ENCODE measurements around the gene FBH1. TPM values are rescaled to one million over a fixed set of nuclear protein-coding genes. Genes with fewer than 3 reads are reported as not detected.
A peak's percentile ranks its signal among the peaks of the same experiment; 100 is the strongest.

FBH1 gene
- total and polyA plus RNA-seq, 4 donors: 52.8 to 95.5 (median 65.8) TPM

DNA sequence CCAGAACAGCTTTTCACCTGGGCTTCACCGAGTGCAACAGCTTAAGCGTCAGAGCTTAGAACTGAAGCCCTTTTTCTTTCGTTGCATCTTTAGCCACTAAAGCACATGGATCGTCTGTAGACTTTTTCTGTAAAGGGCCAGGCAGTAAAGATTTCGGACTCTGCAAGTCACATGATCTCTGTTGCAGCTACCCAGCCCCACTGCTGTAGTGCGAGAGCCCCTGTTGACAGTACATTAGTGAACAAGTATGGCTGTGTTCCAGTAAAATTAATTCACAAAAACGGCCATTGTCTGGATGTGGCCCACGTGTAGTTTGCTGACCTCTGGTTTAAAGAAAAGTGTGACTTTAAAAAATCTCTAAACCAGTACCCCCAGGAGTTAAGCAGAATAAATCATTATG is 39.4 kb downstream of the FBH1 start:
- Histone ChIP-seq H3K4me3 (ENCODE audit: low read depth, low read length) (no peak overlapping the region), H3K9me3 (ENCODE audit: control insufficient read depth, insufficient read depth, low read length) (no peaks in the 10 kb centered on the region), H3K27ac (ENCODE audit: low read depth, low read length) (no peak overlapping the region), H3K4me1 (ENCODE audit: control insufficient read depth, insufficient read depth, low read length) (no peaks in the 10 kb centered on the region), H3K36me3 (ENCODE audit: control insufficient read depth, insufficient read depth, low read length) (peaks cover 70% of the 10 kb centered on the region), H3K27me3 (ENCODE audit: control insufficient read depth, insufficient read depth, low read length) (no peaks in the 10 kb centered on the region)
- WGBS (ENCODE audit: insufficient coverage): 87% methylated on average over 4 of the region's 8 CpGs
- no peak for DNase-seq (ENCODE audit: low read depth in 4 of 6, low spot score in 6 of 6)

DNA sequence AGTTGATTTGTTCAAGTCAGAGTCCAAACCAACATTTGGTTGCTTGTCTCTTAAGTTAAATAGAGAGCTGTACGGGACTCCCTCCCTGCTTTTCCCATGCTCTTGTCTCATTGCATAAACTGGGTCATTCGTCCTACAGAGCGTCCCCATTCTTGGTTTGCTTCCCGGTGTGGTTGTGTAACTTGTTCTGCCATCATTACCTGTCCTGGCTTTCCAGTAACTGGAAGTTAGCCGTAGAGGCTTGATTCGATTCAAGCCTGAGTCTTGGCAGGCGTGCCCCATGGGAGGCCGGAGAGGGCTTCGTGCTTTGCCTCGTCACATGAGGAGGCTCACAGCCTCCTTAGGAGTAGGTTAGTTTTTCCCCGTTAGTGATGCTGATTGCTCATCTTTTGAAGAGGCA is 40.2 kb downstream of the FBH1 start:
- no peaks in the 10 kb centered on the region for H3K27me3 ChIP-seq (ENCODE audit: control insufficient read depth, insufficient read depth, low read length)
- H3K4me3 ChIP-seq (ENCODE audit: low read depth, low read length): no peak overlapping the region
- no peaks in the 10 kb centered on the region for H3K9me3 ChIP-seq (ENCODE audit: control insufficient read depth, insufficient read depth, low read length)
- 93% methylated on average over 11 of the region's 11 CpGs for WGBS (ENCODE audit: insufficient coverage)
- no peak for DNase-seq (ENCODE audit: low read depth in 4 of 6, low spot score in 6 of 6)
- peaks cover 65% of the 10 kb centered on the region for H3K36me3 ChIP-seq (ENCODE audit: control insufficient read depth, insufficient read depth, low read length)
- no peaks in the 10 kb centered on the region for H3K4me1 ChIP-seq (ENCODE audit: control insufficient read depth, insufficient read depth, low read length)
- no peak overlapping the region for H3K27ac ChIP-seq (ENCODE audit: low read depth, low read length)

DNA sequence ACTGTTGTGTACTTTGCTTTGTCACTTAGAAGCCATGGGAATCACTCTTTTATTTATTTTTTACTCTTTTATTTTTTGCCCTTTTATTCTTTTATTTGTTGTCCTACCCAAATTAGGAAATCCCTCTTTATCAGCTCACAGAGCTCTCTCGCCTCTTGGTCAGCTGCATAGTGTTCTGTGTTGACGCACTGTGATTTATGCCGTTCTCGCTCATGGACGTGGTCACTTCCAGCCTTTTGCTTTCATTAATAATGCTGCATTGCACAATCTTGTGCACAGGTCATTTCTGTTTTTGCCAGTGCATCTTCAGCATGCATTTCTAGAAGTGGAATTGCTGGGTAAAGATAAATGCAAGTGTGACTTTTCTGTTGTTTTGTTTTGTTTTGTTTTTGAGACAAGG is 42.3 kb downstream of the FBH1 start:
- 76% methylated on average over 5 of the region's 5 CpGs for WGBS (ENCODE audit: insufficient coverage)
- no peak for DNase-seq (ENCODE audit: low read depth in 4 of 6, low spot score in 6 of 6)
- no peaks in the 10 kb centered on the region for H3K9me3 ChIP-seq (ENCODE audit: control insufficient read depth, insufficient read depth, low read length)
- peaks cover 67% of the 10 kb centered on the region for H3K36me3 ChIP-seq (ENCODE audit: control insufficient read depth, insufficient read depth, low read length)
- H3K4me1 ChIP-seq (ENCODE audit: control insufficient read depth, insufficient read depth, low read length): no peaks in the 10 kb centered on the region
- no peaks in the 10 kb centered on the region for H3K27me3 ChIP-seq (ENCODE audit: control insufficient read depth, insufficient read depth, low read length)
- no peak overlapping the region for H3K4me3 ChIP-seq (ENCODE audit: low read depth, low read length)
- H3K27ac ChIP-seq (ENCODE audit: low read depth, low read length): no peak overlapping the region

DNA sequence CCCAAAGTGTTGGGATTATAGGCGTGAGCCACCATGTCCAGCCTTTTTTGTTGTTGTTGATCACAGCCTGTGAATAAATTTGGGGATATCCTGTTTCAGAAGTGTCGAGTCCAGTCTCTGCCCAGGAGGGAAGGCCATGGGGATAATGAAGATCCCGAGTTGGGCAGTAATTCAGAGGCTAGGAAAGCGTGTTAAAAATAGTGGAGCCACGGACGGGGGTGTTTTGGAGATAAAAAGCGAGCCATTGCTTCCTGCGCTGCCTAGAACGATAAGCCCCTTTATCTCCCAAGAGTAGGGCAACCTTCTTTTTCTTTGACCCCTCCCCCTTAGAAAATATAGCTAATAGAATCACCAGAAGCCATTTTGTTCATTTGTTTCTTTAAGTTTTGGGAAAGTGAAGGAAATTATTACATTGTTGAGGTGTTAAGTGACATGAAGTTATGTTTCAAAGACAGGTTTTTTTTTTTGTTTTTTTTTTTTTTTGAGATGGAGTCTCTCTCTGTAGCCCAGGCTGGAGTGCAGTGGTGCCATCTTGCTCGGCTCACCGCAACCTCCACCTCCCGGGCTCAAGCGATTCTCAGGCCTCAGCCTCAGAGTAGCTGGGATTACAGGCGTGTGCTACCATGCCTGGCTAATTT is 44.0 kb downstream of the FBH1 start:
- Histone ChIP-seq H3K36me3 (ENCODE audit: control insufficient read depth, insufficient read depth, low read length) (peaks cover 64% of the 10 kb centered on the region), H3K4me1 (ENCODE audit: control insufficient read depth, insufficient read depth, low read length) (no peaks in the 10 kb centered on the region), H3K27me3 (ENCODE audit: control insufficient read depth, insufficient read depth, low read length) (no peaks in the 10 kb centered on the region), H3K9me3 (ENCODE audit: control insufficient read depth, insufficient read depth, low read length) (no peaks in the 10 kb centered on the region), H3K27ac (ENCODE audit: low read depth, low read length) (no peak overlapping the region), H3K4me3 (ENCODE audit: low read depth, low read length) (no peak overlapping the region)
- WGBS (ENCODE audit: insufficient coverage): 91% methylated on average over 10 of the region's 14 CpGs
- no peak for DNase-seq (ENCODE audit: low read depth in 4 of 6, low spot score in 6 of 6)

- Histone ChIP-seq H3K4me1 (ENCODE audit: control insufficient read depth, insufficient read depth, low read length) (no peaks in the 10 kb centered on the region), H3K27ac (ENCODE audit: low read depth, low read length) (no peak overlapping the region), H3K36me3 (ENCODE audit: control insufficient read depth, insufficient read depth, low read length) (peaks cover 63% of the 10 kb centered on the region), H3K9me3 (ENCODE audit: control insufficient read depth, insufficient read depth, low read length) (no peaks in the 10 kb centered on the region), H3K27me3 (ENCODE audit: control insufficient read depth, insufficient read depth, low read length) (no peaks in the 10 kb centered on the region), H3K4me3 (ENCODE audit: low read depth, low read length) (no peak overlapping the region)
- DNase-seq (ENCODE audit: low read depth in 4 of 6, low spot score in 6 of 6): no peak
- 93% methylated on average over 10 of the region's 10 CpGs for WGBS (ENCODE audit: insufficient coverage)
These were observed 45.6 kb downstream of the FBH1 start for GRCh38 chr10:5935628-5936027.

DNA sequence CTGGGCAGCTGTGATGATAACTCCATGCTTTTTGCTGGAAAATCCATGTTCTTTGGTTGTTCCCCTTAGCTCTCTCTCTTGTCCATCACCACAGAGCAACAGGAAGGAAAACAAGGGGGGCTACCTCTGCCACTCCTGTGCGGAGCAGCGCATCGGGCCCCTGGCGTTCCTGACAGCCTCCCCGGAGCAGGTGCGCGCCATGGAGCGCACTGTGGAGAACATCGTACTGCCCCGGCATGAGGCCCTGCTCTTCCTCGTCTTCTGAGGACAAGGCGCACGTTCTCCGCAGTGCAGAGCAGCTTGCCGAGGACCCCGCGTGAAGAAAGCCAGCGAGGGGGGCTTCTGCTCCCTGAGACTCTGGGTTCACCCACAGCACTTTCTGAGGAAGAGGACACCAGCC is 47.0 kb downstream of the FBH1 start:
- DNase-seq (ENCODE audit: low read depth in 4 of 6, low spot score in 6 of 6): no peak
- WGBS (ENCODE audit: insufficient coverage): 97% methylated on average over 18 of the region's 18 CpGs
- Histone ChIP-seq H3K4me1 (ENCODE audit: control insufficient read depth, insufficient read depth, low read length) (peaks cover 5% of the 10 kb centered on the region), H3K4me3 (ENCODE audit: low read depth, low read length) (no peak overlapping the region), H3K27me3 (ENCODE audit: control insufficient read depth, insufficient read depth, low read length) (no peaks in the 10 kb centered on the region), H3K9me3 (ENCODE audit: control insufficient read depth, insufficient read depth, low read length) (no peaks in the 10 kb centered on the region), H3K36me3 (ENCODE audit: control insufficient read depth, insufficient read depth, low read length) (peaks cover 53% of the 10 kb centered on the region), H3K27ac (ENCODE audit: low read depth, low read length) (no peak overlapping the region)

DNA sequence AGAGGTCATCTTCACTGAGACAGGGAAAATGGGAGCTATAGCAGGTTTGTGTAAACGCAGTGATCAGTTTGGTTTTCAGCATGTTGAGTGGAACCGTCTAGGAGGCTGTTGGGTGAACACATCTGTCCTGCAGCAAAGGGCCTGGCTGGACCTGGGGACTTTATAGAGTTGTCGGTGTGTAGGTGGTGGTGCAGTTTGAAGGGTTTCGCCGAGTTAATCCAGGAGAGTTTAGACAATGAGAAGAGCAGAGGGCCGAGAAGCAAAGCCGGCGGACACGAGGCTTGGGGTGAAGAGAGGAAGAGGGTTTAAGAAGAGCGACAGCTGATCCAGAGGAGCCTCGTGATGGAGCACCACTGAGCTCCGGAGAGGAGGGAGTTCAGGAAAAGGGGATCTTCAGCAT is 48.2 kb downstream of the FBH1 start:
- 96% methylated on average over 12 of the region's 12 CpGs for WGBS (ENCODE audit: insufficient coverage)
- DNase-seq (ENCODE audit: low read depth in 4 of 6, low spot score in 6 of 6): no peak
- H3K9me3 ChIP-seq (ENCODE audit: control insufficient read depth, insufficient read depth, low read length): no peaks in the 10 kb centered on the region
- H3K4me1 ChIP-seq (ENCODE audit: control insufficient read depth, insufficient read depth, low read length): peaks cover 14% of the 10 kb centered on the region
- H3K36me3 ChIP-seq (ENCODE audit: control insufficient read depth, insufficient read depth, low read length): peaks cover 44% of the 10 kb centered on the region
- no peak overlapping the region for H3K4me3 ChIP-seq (ENCODE audit: low read depth, low read length)
- H3K27ac ChIP-seq (ENCODE audit: low read depth, low read length): no peak overlapping the region
- no peaks in the 10 kb centered on the region for H3K27me3 ChIP-seq (ENCODE audit: control insufficient read depth, insufficient read depth, low read length)

- DNase-seq (ENCODE audit: low read depth in 4 of 6, low spot score in 6 of 6): no peak
- no peaks in the 10 kb centered on the region for H3K27me3 ChIP-seq (ENCODE audit: control insufficient read depth, insufficient read depth, low read length)
- no peaks in the 10 kb centered on the region for H3K9me3 ChIP-seq (ENCODE audit: control insufficient read depth, insufficient read depth, low read length)
- 82% methylated on average over 6 of the region's 6 CpGs for WGBS (ENCODE audit: insufficient coverage)
- no peak overlapping the region for H3K4me3 ChIP-seq (ENCODE audit: low read depth, low read length)
- H3K4me1 ChIP-seq (ENCODE audit: control insufficient read depth, insufficient read depth, low read length): peaks cover 30% of the 10 kb centered on the region
- no peak overlapping the region for H3K27ac ChIP-seq (ENCODE audit: low read depth, low read length)
- peaks cover 28% of the 10 kb centered on the region for H3K36me3 ChIP-seq (ENCODE audit: control insufficient read depth, insufficient read depth, low read length)
These were observed 50.8 kb downstream of the FBH1 start for GRCh38 chr10:5940807-5941218.

GRCh38 chr10:5941579-5941978 is 51.5 kb downstream of the FBH1 start:
- peak in 1 of 6 donors; percentile 9 for DNase-seq (ENCODE audit: low read depth in 4 of 6, low spot score in 6 of 6)
- Histone ChIP-seq H3K4me3 (ENCODE audit: low read depth, low read length) (no peak overlapping the region), H3K27ac (ENCODE audit: low read depth, low read length) (no peak overlapping the region), H3K9me3 (ENCODE audit: control insufficient read depth, insufficient read depth, low read length) (no peaks in the 10 kb centered on the region), H3K36me3 (ENCODE audit: control insufficient read depth, insufficient read depth, low read length) (peaks cover 22% of the 10 kb centered on the region), H3K4me1 (ENCODE audit: control insufficient read depth, insufficient read depth, low read length) (peaks cover 30% of the 10 kb centered on the region), H3K27me3 (ENCODE audit: control insufficient read depth, insufficient read depth, low read length) (no peaks in the 10 kb centered on the region)
- WGBS (ENCODE audit: insufficient coverage): 79% methylated on average over 3 of the region's 7 CpGs

- no peaks in the 10 kb centered on the region for H3K27me3 ChIP-seq (ENCODE audit: control insufficient read depth, insufficient read depth, low read length)
- H3K27ac ChIP-seq (ENCODE audit: low read depth, low read length): peak overlapping the region; percentile 33
- H3K9me3 ChIP-seq (ENCODE audit: control insufficient read depth, insufficient read depth, low read length): no peaks in the 10 kb centered on the region
- H3K36me3 ChIP-seq (ENCODE audit: control insufficient read depth, insufficient read depth, low read length): peaks cover 18% of the 10 kb centered on the region
- 84% methylated on average over 13 of the region's 13 CpGs for WGBS (ENCODE audit: insufficient coverage)
- DNase-seq (ENCODE audit: low read depth in 4 of 6, low spot score in 6 of 6): no peak
- peaks cover 33% of the 10 kb centered on the region for H3K4me1 ChIP-seq (ENCODE audit: control insufficient read depth, insufficient read depth, low read length)
- H3K4me3 ChIP-seq (ENCODE audit: low read depth, low read length): no peak overlapping the region
These were observed 52.0 kb downstream of the FBH1 start for GRCh38 chr10:5942001-5942400.

Measured in spinal cord (tissue), 10 donors.